ENCODE measurements around the gene TBL3. TPM values are rescaled to one million over a fixed set of nuclear protein-coding genes. Genes with fewer than 3 reads are reported as not detected.

Gene TBL3
- total RNA-seq, 1 experiment from 2014 or later = 31.8 TPM

- Histone ChIP-seq H3K4me1 (peaks cover 16% of the 10 kb centered on the region), H3K27me3 (peaks cover 17% of the 10 kb centered on the region; the same call in 1 of the 2 replicates), H3K9me3 (replicated peaks) (no peaks in the 10 kb centered on the region), H3K36me3 (no peaks in the 10 kb centered on the region), H3K27ac (no peak overlapping the region), H3K4me3 (no peak overlapping the region)
- DNase-seq = no peak
These were observed 57.5 kb downstream of the TBL3 start for GRCh38 chr16:2029350-2029749.

GRCh38 chr16:2030036-2030435 lies 58.2 kb downstream of the TBL3 start:
- no peaks in the 10 kb centered on the region for H3K36me3 ChIP-seq
- no peak for DNase-seq
- no peaks in the 10 kb centered on the region for H3K9me3 ChIP-seq (replicated peaks)
- no peak overlapping the region for H3K27ac ChIP-seq
- H3K27me3 ChIP-seq = peaks cover 17% of the 10 kb centered on the region; the same call in 1 of the 2 replicates
- no peak overlapping the region for H3K4me3 ChIP-seq
- H3K4me1 ChIP-seq = peaks cover 20% of the 10 kb centered on the region

- no peaks in the 10 kb centered on the region for H3K36me3 ChIP-seq
- DNase-seq = no peak
- no peak overlapping the region for H3K27ac ChIP-seq
- peaks cover 25% of the 10 kb centered on the region for H3K4me1 ChIP-seq
- H3K4me3 ChIP-seq = no peak overlapping the region
- peaks cover 9% of the 10 kb centered on the region; the same call in 1 of the 2 replicates for H3K27me3 ChIP-seq
- no peaks in the 10 kb centered on the region for H3K9me3 ChIP-seq (replicated peaks)
These were observed 59.3 kb downstream of the TBL3 start for GRCh38 chr16:2031081-2031577.

Other genes starting within 250 kb of the TBL3 start
- gene NME3, start 200.5 kb upstream of the TBL3 start, total RNA-seq (2014; rRNA removed; shearing (Covaris generic)) = 1.2 and 1.6 TPM in 2 replicates
- 3.6 and 5.2 TPM in 2 replicates for gene EME2, start 199.2 kb upstream of the TBL3 start, total RNA-seq (2014; rRNA removed; shearing (Covaris generic))
- 55.3 and 60.7 TPM in 2 replicates for gene MRPS34, start 198.9 kb upstream of the TBL3 start, total RNA-seq (2014; rRNA removed; shearing (Covaris generic))
- gene SPSB3, start 189.5 kb upstream of the TBL3 start, total RNA-seq (2014; rRNA removed; shearing (Covaris generic)) = 9.6 and 12.4 TPM in 2 replicates
- gene NUBP2, start 189.1 kb upstream of the TBL3 start, total RNA-seq (2014; rRNA removed; shearing (Covaris generic)) = 45.0 and 55.3 TPM in 2 replicates
- gene IGFALS, start 178.3 kb upstream of the TBL3 start, total RNA-seq (2014; rRNA removed; shearing (Covaris generic)) = not detected in 2 replicates
- gene HAGH, start 145.2 kb upstream of the TBL3 start, total RNA-seq (2014; rRNA removed; shearing (Covaris generic)) = 14.6 and 15.0 TPM in 2 replicates
- gene FAHD1, start 144.8 kb upstream of the TBL3 start, total RNA-seq (2014; rRNA removed; shearing (Covaris generic)) = 16.2 and 19.5 TPM in 2 replicates
- gene MEIOB, start 99.9 kb upstream of the TBL3 start, total RNA-seq (2014; rRNA removed; shearing (Covaris generic)) = not detected in 2 replicates
- gene HS3ST6, start 53.6 kb upstream of the TBL3 start, total RNA-seq (2014; rRNA removed; shearing (Covaris generic)) = not detected in 2 replicates
- gene MSRB1, start 28.9 kb upstream of the TBL3 start, total RNA-seq (2014; rRNA removed; shearing (Covaris generic)) = 16.0 and 18.7 TPM in 2 replicates
- 0.32 and 0.56 TPM in 2 replicates for gene RPL3L, start 17.4 kb upstream of the TBL3 start, total RNA-seq (2014; rRNA removed; shearing (Covaris generic))
- 157 and 169 TPM in 2 replicates for gene NDUFB10, start 12.5 kb upstream of the TBL3 start, total RNA-seq (2014; rRNA removed; shearing (Covaris generic))
- 4,297 and 4,417 TPM in 2 replicates for gene RPS2, start 7.2 kb upstream of the TBL3 start, total RNA-seq (2014; rRNA removed; shearing (Covaris generic))
- not detected in 2 replicates for gene RNF151, start 5.2 kb upstream of the TBL3 start, total RNA-seq (2014; rRNA removed; shearing (Covaris generic))
- 0.43 TPM in 1 of 2 replicates, not detected in the other for gene NOXO1, start 9.4 kb downstream of the TBL3 start, total RNA-seq (2014; rRNA removed; shearing (Covaris generic))
- gene GFER, start 12.1 kb downstream of the TBL3 start, total RNA-seq (2014; rRNA removed; shearing (Covaris generic)) = 20.6 and 32.2 TPM in 2 replicates
- gene SYNGR3, start 17.9 kb downstream of the TBL3 start, total RNA-seq (2014; rRNA removed; shearing (Covaris generic)) = 0.73 and 0.81 TPM in 2 replicates
- gene ZNF598, start 37.8 kb downstream of the TBL3 start, total RNA-seq (2014; rRNA removed; shearing (Covaris generic)) = 22.9 and 25.6 TPM in 2 replicates
- gene NPW, start 47.7 kb downstream of the TBL3 start, total RNA-seq (2014; rRNA removed; shearing (Covaris generic)) = 1.6 TPM in 2 replicates
- gene NHERF2, start 54.8 kb downstream of the TBL3 start, total RNA-seq (2014; rRNA removed; shearing (Covaris generic)) = 6.4 and 8.0 TPM in 2 replicates
- 16.6 and 17.5 TPM in 2 replicates for gene NTHL1, start 75.8 kb downstream of the TBL3 start, total RNA-seq (2014; rRNA removed; shearing (Covaris generic))
- gene TSC2, start 75.9 kb downstream of the TBL3 start, total RNA-seq (2014; rRNA removed; shearing (Covaris generic)) = 32.0 and 37.1 TPM in 2 replicates
- 47.1 and 51.9 TPM in 2 replicates for gene PKD1, start 163.8 kb downstream of the TBL3 start, total RNA-seq (2014; rRNA removed; shearing (Covaris generic))
- gene RAB26, start 176.6 kb downstream of the TBL3 start, total RNA-seq (2014; rRNA removed; shearing (Covaris generic)) = 1.0 and 1.4 TPM in 2 replicates
- 34.5 and 35.9 TPM in 2 replicates for gene TRAF7, start 183.7 kb downstream of the TBL3 start, total RNA-seq (2014; rRNA removed; shearing (Covaris generic))
- gene CASKIN1, start 224.6 kb downstream of the TBL3 start, total RNA-seq (2014; rRNA removed; shearing (Covaris generic)) = 0.13 and 0.24 TPM in 2 replicates
- gene MLST8, start 233.4 kb downstream of the TBL3 start, total RNA-seq (2014; rRNA removed; shearing (Covaris generic)) = 28.8 and 32.8 TPM in 2 replicates
- 3.6 and 4.1 TPM in 2 replicates for gene BRICD5, start 238.8 kb downstream of the TBL3 start, total RNA-seq (2014; rRNA removed; shearing (Covaris generic))
- gene PGP, start 242.8 kb downstream of the TBL3 start, total RNA-seq (2014; rRNA removed; shearing (Covaris generic)) = 13.1 and 14.2 TPM in 2 replicates

All from SJCRH30 (cell line).